Hippocampal formation (tissue), 2 donors: ENCODE measurements around the gene VPS13A.
"Not testable (repeated sequence)": the region's sequence is repeated elsewhere in the genome, so short reads cannot be mapped to it uniquely, and the experiment has no call there.

Source experiments
- DNase-seq, 2 donors: peaks; one replicate each; lab custom pipeline; 2025; lab: John Stamatoyannopoulos, UW

The VPS13A gene

DNA sequence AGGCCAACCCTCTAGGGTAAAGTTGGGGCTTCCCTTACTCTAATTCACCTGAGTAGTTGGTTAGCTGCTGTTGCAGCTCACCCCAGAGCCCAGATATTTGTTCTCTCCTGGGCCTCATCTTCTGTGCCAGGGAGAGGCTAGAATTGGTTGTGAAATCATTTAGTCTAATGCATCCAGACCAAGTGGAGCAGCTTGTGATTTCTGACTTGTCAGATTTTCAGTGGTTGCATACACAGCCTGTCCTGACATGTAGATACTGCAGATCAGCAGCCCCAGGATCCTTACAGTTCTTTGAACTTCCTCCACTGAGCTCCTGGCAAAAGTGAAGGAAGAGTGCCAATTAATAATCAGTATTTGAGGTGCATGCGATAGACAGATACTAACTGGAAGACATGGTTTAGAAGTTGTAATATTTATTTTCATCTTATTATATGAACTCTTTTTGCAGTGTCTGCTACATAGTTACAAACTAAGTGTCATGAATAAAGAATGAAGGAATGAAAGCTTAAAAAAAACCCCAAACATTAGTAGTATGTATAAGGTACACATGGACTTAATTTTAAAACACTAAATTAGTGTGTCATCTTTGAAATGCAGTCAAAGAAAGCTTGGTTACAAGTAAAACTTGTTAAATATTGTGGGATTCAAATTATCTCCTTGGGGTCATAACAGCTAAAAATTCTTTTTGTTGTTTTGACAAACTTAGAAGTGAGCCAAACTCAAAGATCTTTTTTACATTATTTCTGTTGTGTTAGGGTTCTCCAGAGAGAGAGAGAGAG, 128.5 kb downstream of the VPS13A start:
- DNase-seq = no peak

DNA sequence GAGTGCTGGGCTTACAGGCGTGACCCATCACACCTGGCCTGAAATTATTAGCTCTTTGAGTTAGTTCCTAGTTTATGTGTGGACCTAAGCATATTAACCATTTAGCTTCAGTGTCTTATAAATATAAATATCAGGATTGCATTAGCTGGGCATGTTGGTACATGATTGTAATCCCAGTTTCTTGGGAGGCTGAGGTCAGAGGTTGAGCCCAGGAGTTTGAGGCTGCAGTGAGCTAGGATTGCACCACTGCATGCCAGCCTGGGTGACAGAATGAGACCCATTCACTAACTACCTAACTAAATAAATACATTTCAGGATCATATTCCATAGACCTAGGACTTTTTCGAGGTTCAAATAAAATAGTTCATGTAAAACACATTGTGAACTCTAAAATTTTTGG, 129.8 kb downstream of the VPS13A start:
- DNase-seq = no peak

DNA sequence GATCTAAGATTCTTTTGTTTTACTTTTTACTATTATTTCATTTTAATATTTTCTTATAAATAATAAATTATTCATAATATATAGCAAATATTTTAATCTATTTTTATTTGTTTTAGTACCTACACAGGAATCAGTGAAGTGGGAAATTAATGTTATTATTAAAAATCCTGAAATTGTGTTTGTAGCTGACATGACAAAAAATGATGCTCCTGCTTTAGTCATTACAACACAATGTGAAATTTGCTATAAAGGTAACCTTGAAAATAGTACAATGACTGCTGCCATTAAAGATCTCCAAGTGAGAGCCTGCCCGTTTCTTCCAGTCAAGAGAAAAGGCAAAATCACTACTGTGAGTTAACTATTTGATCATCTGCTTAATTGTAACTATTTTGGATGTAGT, 138.7 kb downstream of the VPS13A start:
- DNase-seq = no peak

DNA sequence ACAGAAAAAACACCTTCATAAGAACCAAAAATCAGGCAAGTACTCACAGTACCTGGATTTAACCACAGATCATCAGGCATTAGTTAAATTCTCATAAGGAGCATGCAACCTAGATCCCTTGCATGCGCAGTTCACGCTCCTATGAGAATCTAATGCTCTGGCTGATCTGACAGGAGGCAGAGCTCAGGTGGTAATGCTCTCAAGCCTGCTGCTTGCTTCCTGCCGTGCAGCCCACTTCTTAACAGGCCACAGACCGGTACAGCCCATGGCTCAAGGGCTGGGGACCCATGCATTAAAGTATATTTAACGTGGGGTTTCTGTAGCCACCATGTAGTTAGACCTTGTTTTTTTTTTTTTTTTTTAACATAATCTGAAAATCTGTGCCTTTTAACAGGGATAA, 147.7 kb downstream of the VPS13A start:
- DNase-seq = no peak

GRCh38 chr9:77328102-77328501, 150.8 kb downstream of the VPS13A start:
- DNase-seq = no peak

GRCh38 chr9:77370064-77370463, 192.7 kb downstream of the VPS13A start:
- DNase-seq = no peak

DNA sequence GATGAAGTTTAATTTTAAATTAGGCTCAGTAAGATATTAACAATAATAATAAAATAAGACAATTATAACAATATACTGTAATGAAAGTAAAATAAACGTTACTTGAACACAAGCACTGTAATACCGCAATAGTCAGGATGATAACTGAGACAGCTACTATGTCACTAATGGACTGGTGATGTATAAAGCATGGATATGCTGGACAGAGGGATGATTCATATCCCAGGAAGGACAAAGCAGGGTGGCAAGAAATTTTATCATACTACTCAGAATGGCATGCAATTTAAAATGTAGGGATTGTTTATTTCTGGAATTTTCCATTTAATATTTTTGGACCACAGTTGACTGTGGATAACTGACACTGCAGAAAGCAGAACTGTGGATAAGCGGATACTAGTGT, 196.9 kb downstream of the VPS13A start:
- DNase-seq = no peak

DNA sequence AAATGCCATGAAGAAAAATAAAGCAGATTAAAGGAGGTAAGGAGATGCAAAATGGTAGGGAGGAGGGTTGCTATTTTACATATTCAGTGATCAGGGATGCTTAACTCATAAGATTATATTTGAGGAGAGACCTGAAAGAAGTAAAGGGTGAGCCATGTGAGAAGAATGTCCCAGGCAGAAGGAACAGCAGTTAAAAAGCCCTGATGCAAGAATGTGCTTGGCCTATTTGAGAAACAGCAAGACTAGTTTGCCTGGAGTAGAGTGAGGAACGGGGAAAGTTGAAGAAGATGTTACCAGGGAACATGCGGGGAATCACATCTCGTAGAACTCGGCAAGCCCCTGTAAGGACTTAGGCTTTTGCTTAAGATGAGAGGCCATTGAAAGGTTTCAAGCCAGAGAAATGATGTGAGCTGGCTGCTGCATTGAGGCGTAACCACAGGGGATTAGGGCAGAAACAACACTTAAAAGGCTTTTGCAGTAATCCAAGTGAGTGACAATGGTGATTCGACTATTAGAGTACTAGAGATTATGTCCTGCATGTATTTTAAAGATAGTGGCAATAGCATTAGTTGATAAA, 198.7 kb downstream of the VPS13A start:
- DNase-seq = no peak

- no peak for DNase-seq
Measured at GRCh38 chr9:77384406-77384805, 207.1 kb downstream of the VPS13A start.

- DNase-seq = no peak
Measured at GRCh38 chr9:77386187-77386586, 208.9 kb downstream of the VPS13A start.

DNA sequence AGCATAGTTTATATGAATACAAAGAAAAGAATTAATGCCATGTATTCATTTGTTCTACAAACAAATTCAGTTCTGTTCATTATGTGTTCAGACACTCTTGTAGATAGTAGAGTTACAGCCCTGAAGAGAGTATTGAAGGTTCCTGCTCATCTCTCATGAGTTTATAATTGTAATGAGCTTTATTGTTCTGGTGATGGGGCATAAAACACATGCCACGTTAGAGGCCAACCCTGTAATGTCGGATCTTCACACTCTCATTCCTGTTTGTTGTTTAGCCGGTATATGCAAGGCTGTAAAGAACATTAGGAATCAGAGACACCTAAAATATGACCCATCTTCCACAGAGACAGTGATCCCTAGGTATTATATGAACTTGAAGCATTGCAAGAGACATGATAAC, 214.5 kb downstream of the VPS13A start:
- DNase-seq = no peak

- no peak for DNase-seq
Measured at GRCh38 chr9:77392328-77392727, 215.0 kb downstream of the VPS13A start.

DNA sequence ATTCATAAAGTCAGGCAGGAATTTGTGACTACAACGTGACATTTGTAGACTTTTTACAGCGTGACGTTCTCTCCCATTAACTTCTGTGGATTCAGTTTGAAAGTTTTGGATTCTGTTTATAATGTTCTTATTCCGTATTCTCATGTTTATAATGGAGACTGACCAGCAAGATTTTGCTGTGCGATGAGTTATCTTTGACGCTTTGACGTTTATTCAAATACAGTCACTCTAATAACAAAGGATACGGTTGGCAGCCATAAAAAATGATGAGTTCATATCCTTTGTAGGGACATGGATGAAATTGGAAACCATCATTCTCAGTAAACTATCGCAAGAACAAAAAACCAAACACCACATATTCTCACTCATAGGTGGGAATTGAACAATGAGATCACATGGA, 221.2 kb downstream of the VPS13A start:
- not testable (repeated sequence) for DNase-seq

GRCh38 chr9:77399964-77400363, 222.6 kb downstream of the VPS13A start:
- no peak for DNase-seq

GRCh38 chr9:77402286-77402685, 225.0 kb downstream of the VPS13A start:
- no peak for DNase-seq

DNA sequence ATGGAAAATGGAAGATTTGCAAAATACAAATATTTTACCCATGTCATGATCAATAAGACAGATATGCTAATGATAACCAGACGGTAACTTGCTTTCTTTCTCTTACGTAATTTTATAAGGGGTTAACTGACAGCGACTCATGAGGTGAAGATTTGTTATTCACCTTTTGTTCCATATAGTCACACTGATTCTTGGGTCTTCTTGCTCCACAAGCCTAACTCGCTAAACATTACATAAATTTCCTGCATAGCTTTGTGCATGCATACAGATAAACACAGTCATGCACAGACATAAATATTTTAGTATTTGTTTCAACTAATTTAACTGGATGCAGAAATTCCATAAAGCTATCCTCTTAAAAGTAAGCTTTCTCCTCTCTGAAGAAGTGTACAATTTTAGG, 225.9 kb downstream of the VPS13A start:
- DNase-seq = no peak

GRCh38 chr9:77408521-77408920, 231.2 kb downstream of the VPS13A start:
- DNase-seq = not testable (repeated sequence)

- DNase-seq = no peak
Measured at GRCh38 chr9:77417566-77417965, 240.2 kb downstream of the VPS13A start.

DNA sequence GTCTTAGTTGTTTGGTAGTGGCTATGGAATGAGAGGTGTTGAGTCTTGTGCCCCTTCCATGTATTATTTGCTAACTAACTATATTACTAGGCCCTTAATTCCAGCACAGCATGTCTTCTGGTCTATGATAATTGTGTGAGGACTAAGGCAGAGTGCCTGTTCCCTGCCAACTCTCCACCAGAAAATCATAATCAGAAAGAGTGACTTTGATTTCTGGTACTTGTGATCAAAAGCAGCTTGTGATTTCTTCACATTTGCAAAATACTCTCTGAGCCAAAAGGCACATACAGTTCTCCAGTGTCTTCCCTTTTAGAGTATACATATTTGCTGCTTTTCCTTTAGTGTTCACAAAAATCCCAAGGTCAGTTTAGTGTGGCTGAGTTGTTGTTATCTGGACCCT, 240.9 kb downstream of the VPS13A start:
- DNase-seq = no peak

DNA sequence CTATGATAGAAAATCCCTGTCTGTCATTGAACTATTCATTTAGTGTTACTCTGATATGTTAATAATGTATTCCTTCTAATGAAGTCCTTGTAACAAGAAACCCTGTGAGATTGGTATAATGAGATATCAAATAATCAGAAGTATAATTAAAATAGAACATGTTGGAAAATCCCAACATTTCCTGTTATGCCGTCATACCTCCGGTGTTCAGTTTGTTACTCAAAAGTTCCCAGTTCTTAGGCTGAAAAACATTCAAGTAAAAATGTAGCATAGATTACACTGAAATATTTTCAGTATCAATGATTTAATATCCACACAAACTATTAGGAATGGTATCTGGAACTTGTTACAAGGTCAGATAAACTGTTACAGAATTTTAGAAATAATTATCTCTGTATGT, 243.3 kb downstream of the VPS13A start:
- no peak for DNase-seq

DNA sequence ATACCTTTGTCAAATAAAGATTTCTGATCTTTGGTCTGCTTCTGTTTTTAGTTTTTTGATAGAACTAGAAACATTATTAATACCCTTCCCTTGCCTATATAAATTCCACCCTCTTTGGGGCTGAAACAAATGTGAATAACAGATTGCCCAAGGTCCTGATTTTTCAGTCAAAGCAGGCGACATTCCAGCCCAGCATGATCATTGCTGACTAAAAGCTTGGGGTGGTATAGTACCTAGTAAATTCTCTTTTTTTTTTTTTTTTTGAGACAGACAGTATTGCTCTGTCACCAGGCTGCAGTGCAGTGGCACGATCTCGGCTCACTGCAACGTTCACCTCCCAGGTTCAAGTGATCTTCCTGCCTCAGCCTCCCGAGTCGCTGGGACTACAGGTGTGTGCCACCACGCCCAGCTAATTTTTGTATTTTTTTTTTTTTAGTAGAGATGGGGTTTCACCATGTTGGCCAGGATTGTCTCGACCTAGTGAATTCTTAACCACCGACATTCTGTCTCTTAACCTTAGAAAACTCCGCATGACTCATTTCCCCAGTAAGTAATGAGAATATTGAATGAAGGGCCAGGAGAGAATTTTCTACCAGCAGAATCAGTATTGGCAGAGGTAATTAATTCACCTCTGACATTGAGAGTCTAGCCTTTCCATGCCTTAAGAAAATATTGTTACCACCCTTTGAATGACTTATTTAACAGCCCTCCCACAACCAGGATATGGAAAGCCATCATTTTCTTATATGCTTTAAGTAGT, 244.4 kb downstream of the VPS13A start:
- DNase-seq = no peak

DNA sequence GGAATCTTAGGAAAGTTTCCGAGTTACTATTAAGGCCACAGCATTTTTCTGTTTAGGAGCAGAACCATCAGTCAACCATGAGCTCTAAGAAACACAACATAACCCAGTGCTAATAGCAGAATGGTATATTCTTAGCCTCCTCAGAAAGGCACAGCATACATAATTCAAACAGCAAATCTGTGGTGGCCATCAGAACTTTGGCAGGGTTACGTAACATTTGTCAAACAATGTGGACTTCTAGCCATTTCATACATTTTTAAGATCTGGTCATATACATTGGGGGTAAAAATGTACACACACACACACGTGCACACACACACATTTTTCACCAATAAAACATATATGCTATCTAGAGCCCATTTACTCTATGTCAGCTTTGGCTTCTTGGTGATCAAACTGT, 245.6 kb downstream of the VPS13A start:
- no peak for DNase-seq

GRCh38 chr9:77423841-77424240, 246.5 kb downstream of the VPS13A start:
- no peak for DNase-seq
